ENCODE results near the gene MYCBPAP. TPM values are rescaled to one million over a fixed set of nuclear protein-coding genes. Genes with fewer than 3 reads are reported as not detected.

Gene MYCBPAP
- total RNA-seq, 1 experiment from 2014 or later, result not detected

- Histone ChIP-seq H3K9ac (ENCODE audit: low read length) (no peak overlapping the region), H3K4me2 (ENCODE audit: low read length) (no peak overlapping the region), H3K36me3 (ENCODE audit: control insufficient read depth in 1 of 2, insufficient read depth in 2 of 2, low read length in 2 of 2) (no peaks in the 10 kb centered on the region), H3K9me3 (ENCODE audit: control insufficient read depth in 1 of 2, insufficient read depth in 1 of 2, low read depth in 1 of 2, low read length in 2 of 2) (no peaks in the 10 kb centered on the region), H3K27me3 (ENCODE audit: insufficient read depth, low read length) (no peaks in the 10 kb centered on the region), H3K79me2 (ENCODE audit: insufficient read depth, low read length) (no peaks in the 10 kb centered on the region), H3K27ac (ENCODE audit: low read depth, low read length) (no peak overlapping the region; the same call in 1 of the 2 replicates), H2AFZ (ENCODE audit: low read depth, low read length, poor library complexity, severe bottlenecking) (no peak overlapping the region), H4K20me1 (ENCODE audit: insufficient read depth) (no peaks in the 10 kb centered on the region), H3K4me1 (ENCODE audit: control insufficient read depth in 1 of 2, insufficient read depth in 2 of 2, low read length in 2 of 2) (peaks cover 0 to 5% of the 10 kb centered on the region in 2 experiments; a peak in 1 of 4 replicates), H3K9me2 (ENCODE audit: insufficient read depth) (no peaks in the 10 kb centered on the region), H3K4me3 (replicated peaks in 1 of 2; ENCODE audit: low read depth in 1 of 2, low read length in 2 of 2) (no peak overlapping the region)
- ATAC-seq (no peak), DNase-seq (ENCODE audit: low read depth, low spot score) (no peak)
- POLR2A ChIA-PET, result no interaction called here
- BruUV-seq (replicated peaks), result no TSS peak
- RAD21 ChIA-PET (ENCODE audit: low non-redundant PET in 1 of 2, low total read pairs in 2 of 2, uncharacterized antibody in 2 of 2, unreplicated experiment in 2 of 2), result no interaction called here
- intact Hi-C loops (cut with micrococcal nuclease), result no loop called here
- CTCF ChIA-PET, result no interaction called here
- no peak for TF ChIP-seq TCF7L2 (IDR thresholded peaks at IDR 0.05; ENCODE audit: borderline replicate concordance, extremely low read depth, insufficient read depth, insufficient read length)
- no peak for TF ChIP-seq ZFX (IDR thresholded peaks at IDR 0.05)
- TF ChIP-seq CBX3 (IDR thresholded peaks at IDR 0.05; ENCODE audit: low read depth), result no peak
- TF ChIP-seq YY1 (IDR thresholded peaks at IDR 0.05; ENCODE audit: extremely low read depth, insufficient replicate concordance, low read depth, low read length), result no peak
- no peak for TF ChIP-seq JUND (IDR thresholded peaks at IDR 0.05)
- TF ChIP-seq ATF3 (IDR thresholded peaks at IDR 0.05), result no peak
Measured at GRCh38 chr17:50554201-50554600, 46.0 kb downstream of the MYCBPAP start.

- no peaks in the 10 kb centered on the region for H3K9me3 ChIP-seq (ENCODE audit: control insufficient read depth in 1 of 2, insufficient read depth in 1 of 2, low read depth in 1 of 2, low read length in 2 of 2)
- no peaks in the 10 kb centered on the region for H3K27me3 ChIP-seq (ENCODE audit: insufficient read depth, low read length)
- H4K20me1 ChIP-seq (ENCODE audit: insufficient read depth), result no peaks in the 10 kb centered on the region
- ATAC-seq (no peak), DNase-seq (ENCODE audit: low read depth, low spot score) (no peak)
- POLR2A ChIA-PET, result interaction anchor here (0.8 kb wide), 1 partner anchor 74 kb away, joined by 3 read pairs; no protein-coding TSS in a partner anchor
- H3K36me3 ChIP-seq (ENCODE audit: control insufficient read depth in 1 of 2, insufficient read depth in 2 of 2, low read length in 2 of 2), result no peaks in the 10 kb centered on the region
- no peak overlapping the region for H3K4me2 ChIP-seq (ENCODE audit: low read length)
- no peak overlapping the region for H2AFZ ChIP-seq (ENCODE audit: low read depth, low read length, poor library complexity, severe bottlenecking)
- TF ChIP-seq EZH2phosphoT487 (IDR thresholded peaks at IDR 0.05; ENCODE audit: borderline replicate concordance) (no peak), FOSL1 (IDR thresholded peaks at IDR 0.05; ENCODE audit: low read depth) (no peak), RAD21 (IDR thresholded peaks at IDR 0.05; ENCODE audit: low read depth) (no peak), EZH2 (IDR thresholded peaks at IDR 0.05) (no peak), ZFX (IDR thresholded peaks at IDR 0.05) (no peak)
- BruUV-seq (replicated peaks), result no TSS peak
- intact Hi-C loops (cut with micrococcal nuclease), result no loop called here
- CTCF ChIA-PET, result interaction anchor here (0.8 kb wide), 1 partner anchor 74 kb away, joined by 3 read pairs; no protein-coding TSS in a partner anchor
- H3K4me3 ChIP-seq (replicated peaks in 1 of 2; ENCODE audit: low read depth in 1 of 2, low read length in 2 of 2), result no peak overlapping the region
- H3K9ac ChIP-seq (ENCODE audit: low read length), result no peak overlapping the region
- RAD21 ChIA-PET (ENCODE audit: low non-redundant PET in 1 of 2, low total read pairs in 2 of 2, uncharacterized antibody in 2 of 2, unreplicated experiment in 2 of 2), result no interaction called here
- no peak overlapping the region for H3K27ac ChIP-seq (ENCODE audit: low read depth, low read length)
- H3K4me1 ChIP-seq (ENCODE audit: control insufficient read depth in 1 of 2, insufficient read depth in 2 of 2, low read length in 2 of 2), result peaks cover 6 to 18% of the 10 kb centered on the region in 2 experiments; a peak in 3 of 4 replicates
- no peaks in the 10 kb centered on the region for H3K9me2 ChIP-seq (ENCODE audit: insufficient read depth)
- no peaks in the 10 kb centered on the region for H3K79me2 ChIP-seq (ENCODE audit: insufficient read depth, low read length)
Measured at GRCh38 chr17:50556803-50557202, 48.6 kb downstream of the MYCBPAP start.
